ENCODE results near the gene SHPK. TPM values are rescaled to one million over a fixed set of nuclear protein-coding genes. Genes with fewer than 3 reads are reported as not detected.

SHPK gene
- total and polyA plus RNA-seq, 2 of the 4 experiments (the other 2 are of a cell fraction), result 11.1 to 14.3 TPM

GRCh38 chr17:3641717-3642486 is 5.9 kb upstream of the SHPK start:
- Histone ChIP-seq H4K20me1 (ENCODE audit: insufficient read depth, low read length) (peaks cover 3% of the 10 kb centered on the region; the same call in 1 of the 2 replicates), H2AK5ac (ENCODE audit: low read depth, low read length) (no peak overlapping the region), H3K18ac (ENCODE audit: low read depth, low read length) (no peak overlapping the region), H3K4me2 (ENCODE audit: low read depth, low read length) (no peak overlapping the region), H3K56ac (ENCODE audit: extremely low read depth, insufficient read depth, low read length) (no peak overlapping the region), H2BK5ac (ENCODE audit: low read depth, low read length, poor library complexity, severe bottlenecking) (no peak overlapping the region), H2BK120ac (ENCODE audit: low read depth, low read length) (no peak overlapping the region), H2AFZ (replicated peaks; ENCODE audit: low read length, poor library complexity) (no peak overlapping the region), H3K27me3 (ENCODE audit: control insufficient read depth, insufficient read depth, low read length) (no peaks in the 10 kb centered on the region), H3K9ac (ENCODE audit: low read depth, low read length) (no peak overlapping the region), H4K91ac (ENCODE audit: insufficient read depth, low read depth, low read length) (no peak overlapping the region), H2BK20ac (ENCODE audit: low read depth, low read length) (no peak overlapping the region), H2AK9ac (replicated peaks; ENCODE audit: low read depth, low read length, poor library complexity) (no peak overlapping the region), H3K36me3 (ENCODE audit: control insufficient read depth, insufficient read depth, low read length) (peaks cover 17% of the 10 kb centered on the region; the same call in 1 of the 2 replicates), H2BK15ac (ENCODE audit: low read depth, low read length) (no peak overlapping the region), H3K27ac (ENCODE audit: insufficient read depth, low read length) (no peak overlapping the region), H3K9me1 (ENCODE audit: insufficient read depth, low read length) (peaks cover 8% of the 10 kb centered on the region; the same call in 1 of the 2 replicates), H3K23ac (ENCODE audit: low read depth, low read length) (no peak overlapping the region), H4K5ac (ENCODE audit: low read depth, low read length) (no peak overlapping the region), H3K4ac (ENCODE audit: low read depth, low read length) (no peak overlapping the region), H4K8ac (ENCODE audit: low read depth in 2 of 2, low read length in 2 of 2) (no peak overlapping the region), H3K79me1 (ENCODE audit: low read depth in 1 of 2, low read length in 2 of 2) (peaks cover 7 to 19% of the 10 kb centered on the region in 2 experiments; a peak in 3 of 4 replicates), H3K14ac (replicated peaks; ENCODE audit: low read depth, low read length) (no peak overlapping the region), H3K4me3 (ENCODE audit: insufficient read depth, low read depth, low read length) (no peak overlapping the region), H3K4me1 (ENCODE audit: control insufficient read depth, insufficient read depth, low read length) (peaks cover 3% of the 10 kb centered on the region; the same call in 1 of the 2 replicates), H3K9me3 (ENCODE audit: control insufficient read depth, insufficient read depth, low read length) (no peaks in the 10 kb centered on the region)
- intact Hi-C loops (cut with micrococcal nuclease) (no loop called here), dilution Hi-C loops (cut with HindIII; ENCODE audit: low sequenced_read_pairs, unreplicated experiment) (no loop called here), in situ Hi-C loops (cut with MboI; ENCODE audit: low sequenced_read_pairs) (loop anchor here (10.0 kb wide), 2 partner anchors 597 to 807 kb away; no protein-coding TSS in a partner anchor)
- DNase-seq, result no peak
- 100% methylated on average over 1 of the region's 19 CpGs; no CpG with 5 or more reads in 1 of the 2 experiments for WGBS, 2 experiments (ENCODE audit: extremely low coverage in 2 of 2, insufficient read length in 1 of 2)
- no peak for ATAC-seq (ENCODE audit: low read depth)
- no peak for TF ChIP-seq MXI1 (IDR thresholded peaks at IDR 0.05; ENCODE audit: borderline replicate concordance, low read depth, low read length)
- no peak for TF ChIP-seq FOS (IDR thresholded peaks at IDR 0.05; ENCODE audit: low read depth, low read length)
- no TSS peak for BruUV-seq (replicated peaks)
- CTCF ChIA-PET, result no interaction called here
- POLR2A ChIA-PET (ENCODE audit: unreplicated experiment), result no interaction called here
